Esophagus (tissue), 2 donors: ENCODE measurements around the gene OVCA2. TPM values are rescaled to one million over a fixed set of nuclear protein-coding genes. Genes with fewer than 3 reads are reported as not detected.

Experiments used
- H3K27ac ChIP-seq, 2 donors: one replicate each; pipeline ENCODE4 v1.5.1; 2013; ENCODE audit warnings: low read depth in 2 of 2, mild to moderate bottlenecking in 2 of 2, inconsistent platforms in 1 of 2, low read length in 1 of 2, moderate library complexity in 1 of 2
- H3K27me3 ChIP-seq, 2 donors: one replicate each; pipeline ENCODE4 v1.6.1; 2013; ENCODE audit warnings: low read length in 2 of 2, control low read depth in 1 of 2, mild to moderate bottlenecking in 1 of 2; ENCODE audit not compliant: insufficient read depth in 2 of 2, control insufficient read depth in 1 of 2
- H3K36me3 ChIP-seq, 2 donors: one replicate each; pipeline ENCODE4 v1.6.1; 2013; ENCODE audit warnings: low read length in 1 of 2; ENCODE audit not compliant: control insufficient read depth in 2 of 2, insufficient read depth in 2 of 2
- H3K4me1 ChIP-seq, 2 donors: one replicate each; pipeline ENCODE4 v1.6.1; 2013; ENCODE audit warnings: low read length in 1 of 2; ENCODE audit not compliant: control insufficient read depth in 2 of 2, insufficient read depth in 2 of 2
- H3K4me3 ChIP-seq, 2 donors: one replicate each; pipeline ENCODE4 v1.5.1; 2013; ENCODE audit warnings: low read length in 2 of 2, mild to moderate bottlenecking in 2 of 2, low read depth in 1 of 2, moderate library complexity in 1 of 2
- H3K9me3 ChIP-seq, 2 donors: one replicate each; pipeline ENCODE4 v1.6.1; 2013; ENCODE audit warnings: mild to moderate bottlenecking in 2 of 2, low read depth in 1 of 2, low read length in 1 of 2, moderate library complexity in 1 of 2; ENCODE audit not compliant: control insufficient read depth in 2 of 2, insufficient read depth in 1 of 2
- WGBS, 2 donors: extraction: QIAGEN DNeasy Blood & Tissue Kit; methylation state at CpG; one replicate each; pipeline ENCODE4 v1.1.7; 2013; 5-methylcytosine and 5-hydroxymethylcytosine counted together
- polyA plus RNA-seq, 2 donors: library from polyadenylated mRNA; stranded (reverse); fragments of 200-250 nt; gene quantifications; one replicate each; pipeline ENCODE4 v1.2.3, GENCODE V29; 2013
- donor health status: healthy with polysubstance abuse.
- donor health status: Bipolar disorder and iron deficiency.

Gene OVCA2
- polyA plus RNA-seq, 2 donors: 38.4 to 55.6 TPM

GRCh38 chr17:2056206-2057174, 14.7 kb downstream of the OVCA2 start:
- Histone ChIP-seq H3K4me1 (peaks cover 6 to 30% of the 10 kb centered on the region in 2 donors), H3K36me3 (peaks cover 5 to 12% of the 10 kb centered on the region in 2 donors), H3K27me3 (no peaks in the 10 kb centered on the region), H3K27ac (peak overlapping the region; percentile 57 to 86), H3K4me3 (peak overlapping the region; percentile 15 to 53), H3K9me3 (no peaks in the 10 kb centered on the region)
- WGBS, 2 donors: 16 to 33% methylated on average over 81 to 85 of the region's 85 CpGs

- peak overlapping the region; percentile 26 to 69 for H3K27ac ChIP-seq
- H3K36me3 ChIP-seq: peaks cover 5 to 13% of the 10 kb centered on the region in 2 donors
- H3K4me1 ChIP-seq: peaks cover 6 to 30% of the 10 kb centered on the region in 2 donors
- peak overlapping the region; percentile 15 to 53 for H3K4me3 ChIP-seq
- 9 to 25% methylated on average over 47 to 81 of the region's 81 CpGs for WGBS, 2 donors
- no peaks in the 10 kb centered on the region for H3K9me3 ChIP-seq
- H3K27me3 ChIP-seq: no peaks in the 10 kb centered on the region
These were observed 15.4 kb downstream of the OVCA2 start for GRCh38 chr17:2057175-2057759.

- Histone ChIP-seq H3K27me3 (no peaks in the 10 kb centered on the region), H3K27ac (peak overlapping the region; percentile 46 to 69), H3K4me3 (peak overlapping the region; percentile 28 to 53), H3K4me1 (peaks cover 6 to 30% of the 10 kb centered on the region in 2 donors), H3K36me3 (peaks cover 5 to 16% of the 10 kb centered on the region in 2 donors), H3K9me3 (no peaks in the 10 kb centered on the region)
- 29 to 44% methylated on average over 95 to 98 of the region's 98 CpGs for WGBS, 2 donors
These were observed 16.2 kb downstream of the OVCA2 start for GRCh38 chr17:2057760-2058585.

GRCh38 chr17:2058586-2059546, 17.0 kb downstream of the OVCA2 start:
- Histone ChIP-seq H3K4me1 (peaks cover 5 to 24% of the 10 kb centered on the region in 2 donors), H3K9me3 (no peaks in the 10 kb centered on the region), H3K27ac (peak overlapping the region; percentile 57 to 67), H3K4me3 (peak overlapping the region; percentile 28 to 53), H3K27me3 (no peaks in the 10 kb centered on the region), H3K36me3 (peaks cover 8 to 16% of the 10 kb centered on the region in 2 donors)
- WGBS, 2 donors: 21 to 30% methylated on average over 74 to 78 of the region's 78 CpGs

- Histone ChIP-seq H3K27ac (peak overlapping the region; percentile 57 to 67), H3K9me3 (no peaks in the 10 kb centered on the region), H3K36me3 (peaks cover 9 to 20% of the 10 kb centered on the region in 2 donors), H3K4me1 (peaks cover 9 to 20% of the 10 kb centered on the region in 2 donors), H3K4me3 (no peak overlapping the region), H3K27me3 (no peaks in the 10 kb centered on the region)
- WGBS, 2 donors: 72 to 75% methylated on average over 21 of the region's 21 CpGs
These were observed 17.9 kb downstream of the OVCA2 start for GRCh38 chr17:2059547-2060384.

- 73 to 88% methylated on average over 6 of the region's 6 CpGs for WGBS, 2 donors
- Histone ChIP-seq H3K4me1 (peaks cover 12 to 25% of the 10 kb centered on the region in 2 donors), H3K9me3 (no peaks in the 10 kb centered on the region), H3K27me3 (no peaks in the 10 kb centered on the region), H3K36me3 (peaks cover 9 to 25% of the 10 kb centered on the region in 2 donors), H3K4me3 (no peak overlapping the region), H3K27ac (peak overlapping the region; percentile 57 to 62)
These were observed 18.5 kb downstream of the OVCA2 start for GRCh38 chr17:2060385-2060658.

- H3K27me3 ChIP-seq: no peaks in the 10 kb centered on the region
- H3K9me3 ChIP-seq: no peaks in the 10 kb centered on the region
- H3K27ac ChIP-seq: peak overlapping the region; percentile 57 to 62
- WGBS, 2 donors: 69 to 72% methylated on average over 21 of the region's 21 CpGs
- no peak overlapping the region for H3K4me3 ChIP-seq
- H3K36me3 ChIP-seq: peaks cover 9 to 25% of the 10 kb centered on the region in 2 donors
- peaks cover 12 to 27% of the 10 kb centered on the region in 2 donors for H3K4me1 ChIP-seq
These were observed 19.0 kb downstream of the OVCA2 start for GRCh38 chr17:2060681-2061440.
